Right renal cortex interstitium (tissue), 3 donors: ENCODE data around the gene WDR46. TPM values are rescaled to one million over a fixed set of nuclear protein-coding genes. Genes with fewer than 3 reads are reported as not detected.

ENCODE experiments used
- polyA plus RNA-seq, 3 donors: library from polyadenylated mRNA; unstranded; fragments of 120-200 nt; gene quantifications; one replicate each; pipeline ENCODE4 v1.2.1, GENCODE V29; 2013; ENCODE audit not compliant: insufficient read length in 3 of 3

WDR46 gene
- polyA plus RNA-seq, 3 donors: 60.3 to 63.4 (median 60.7) TPM

Other genes with a start within 250 kb of the WDR46 start
- 10 to 100 TPM; 14.2 to 40.5 (median 17.9) TPM for gene HLA-DPA1, start 215.6 kb downstream of the WDR46 start, polyA plus RNA-seq
- 10 to 100 TPM; 17.9 to 27.0 (median 20.0) TPM for gene HLA-DPB1, start 213.2 kb downstream of the WDR46 start, polyA plus RNA-seq
- gene COL11A2, start 96.8 kb downstream of the WDR46 start, polyA plus RNA-seq: 1 to 10 TPM; 3.8 to 4.9 (median 3.8) TPM
- 10 to 100 TPM; 48.7 to 51.7 (median 49.3) TPM for gene RXRB, start 88.6 kb downstream of the WDR46 start, polyA plus RNA-seq
- 100 to 1,000 TPM; 121 to 131 (median 127) TPM for gene SLC39A7, start 88.4 kb downstream of the WDR46 start, polyA plus RNA-seq
- 10 to 100 TPM; 22.8 to 29.1 (median 23.5) TPM for gene HSD17B8, start 84.6 kb downstream of the WDR46 start, polyA plus RNA-seq
- gene RING1, start 80.7 kb downstream of the WDR46 start, polyA plus RNA-seq: 10 to 100 TPM; 52.5 to 55.4 (median 53.8) TPM
- 10 to 100 TPM; 58.1 to 82.9 (median 75.3) TPM for gene VPS52, start 17.4 kb downstream of the WDR46 start, polyA plus RNA-seq
- 1,000 to 10,000 TPM; 3,550 to 3,817 (median 3,658) TPM for gene RPS18, start 17.2 kb downstream of the WDR46 start, polyA plus RNA-seq
- gene B3GALT4, start 12.1 kb downstream of the WDR46 start, polyA plus RNA-seq: 1 to 10 TPM; 3.4 to 4.1 (median 4.0) TPM
- gene PFDN6, start 362 bp upstream of the WDR46 start, polyA plus RNA-seq: 10 to 100 TPM; 78.6 to 83.4 (median 79.5) TPM
- 10 to 100 TPM; 90.8 to 95.5 (median 95.4) TPM for gene RGL2, start 9.7 kb upstream of the WDR46 start, polyA plus RNA-seq
- gene TAPBP, start 24.8 kb upstream of the WDR46 start, polyA plus RNA-seq: 10 to 100 TPM; 29.9 to 32.4 (median 31.7) TPM
- gene ZBTB22, start 28.5 kb upstream of the WDR46 start, polyA plus RNA-seq: 10 to 100 TPM; 23.6 to 25.4 (median 23.8) TPM
- 10 to 100 TPM; 65.4 to 67.2 (median 66.5) TPM for gene DAXX, start 33.7 kb upstream of the WDR46 start, polyA plus RNA-seq
- gene KIFC1, start 102.6 kb upstream of the WDR46 start, polyA plus RNA-seq: 10 to 100 TPM; 34.2 to 43.3 (median 41.2) TPM
- 10 to 100 TPM; 60.3 to 65.1 (median 62.1) TPM for gene PHF1, start 121.8 kb upstream of the WDR46 start, polyA plus RNA-seq
- gene CUTA, start 128.9 kb upstream of the WDR46 start, polyA plus RNA-seq: 100 to 1,000 TPM; 213 to 246 (median 227) TPM
- 10 to 100 TPM; 22.1 to 27.2 (median 24.0) TPM for gene SYNGAP1, start 130.8 kb upstream of the WDR46 start, polyA plus RNA-seq
- gene ZBTB9, start 165.3 kb upstream of the WDR46 start, polyA plus RNA-seq: 10 to 100 TPM; 16.3 to 17.9 (median 16.7) TPM